Activated CD4-positive, alpha-beta T cell treated with anti-CD3 and anti-CD28 coated beads for 36 hours (primary cell): Measurements from ENCODE around the gene SCART1. TPM values are rescaled to one million over a fixed set of nuclear protein-coding genes. Genes with fewer than 3 reads are reported as not detected.

Source experiments
- ATAC-seq: fragments of 200-7000 bp; cut with Tn5 transposase; one replicate; pipeline ENCODE4 v1.10.0; 2021; ENCODE audit warnings: mild to moderate bottlenecking, moderate library complexity
- CTCF ChIA-PET: fragments of 350-600 bp; sonication (Branson Sonifier 250); formaldehyde crosslinking; loops from one replicate; lab custom pipeline; 2021; ENCODE audit warnings: antibody characterized with exemption; lab: Charles Lee
- POLR2A ChIA-PET: fragments of 350-600 bp; sonication (Branson Sonifier 250); formaldehyde crosslinking; loops from one replicate; lab custom pipeline; 2021; ENCODE audit warnings: antibody characterized with exemption, inconsistent platforms; lab: Charles Lee
- DNase-seq: peaks from one replicate; pipeline ENCODE4 v3.0.0-alpha.2; 2020
- H3K27ac Mint-ChIP-seq: one replicate; pipeline ENCODE4 v1.8.0; 2021; ENCODE audit warnings: mixed read lengths
- H3K27me3 Mint-ChIP-seq: one replicate; pipeline ENCODE4 v1.8.0; 2021; ENCODE audit warnings: mixed read lengths
- H3K36me3 Mint-ChIP-seq: one replicate; pipeline ENCODE4 v1.8.0; 2021; ENCODE audit warnings: low read depth, mixed read lengths
- H3K4me1 Mint-ChIP-seq: one replicate; pipeline ENCODE4 v1.8.0; 2021; ENCODE audit warnings: mixed read lengths
- H3K4me3 Mint-ChIP-seq: one replicate; pipeline ENCODE4 v1.8.0; 2021; ENCODE audit warnings: mild to moderate bottlenecking, moderate library complexity, mixed read lengths
- H3K9me3 Mint-ChIP-seq: one replicate; pipeline ENCODE4 v1.8.0; 2021; ENCODE audit warnings: low read depth, mixed read lengths
- intact Hi-C, 2 experiments: fragments of 100-400 bp; cut with DNase I in 1 of 2; cut with micrococcal nuclease in 1 of 2; formaldehyde crosslinking; loops; one replicate each; pipeline versions ENCODE4 v1.14.2 to v1.15.1; 2022 to 2024; cut with DNase I, micrococcal nuclease
- total RNA-seq, 2 experiments: library from RNA; stranded (reverse); gene quantifications; one replicate each; pipeline ENCODE4 v1.2.3, GENCODE V29; 2021

SCART1 gene
- total RNA-seq, 2 experiments from 2014 or later, result 1.4 to 1.7 TPM

- Mint-ChIP-seq H3K27me3 (no peaks in the 10 kb centered on the region), H3K4me3 (no peak overlapping the region), H3K9me3 (no peaks in the 10 kb centered on the region), H3K36me3 (no peaks in the 10 kb centered on the region), H3K27ac (no peak overlapping the region), H3K4me1 (no peaks in the 10 kb centered on the region)
- ChIA-PET CTCF (no interaction called here), POLR2A (no interaction called here)
- DNase-seq, result no peak
- ATAC-seq, result no peak
- intact Hi-C loops, result no loop called here
Measured at GRCh38 chr10:133458710-133459453, 5.1 kb downstream of the SCART1 start.

GRCh38 chr10:133459454-133460207, 5.9 kb downstream of the SCART1 start:
- no peaks in the 10 kb centered on the region for H3K36me3 Mint-ChIP-seq
- CTCF ChIA-PET, result no interaction called here
- no peaks in the 10 kb centered on the region for H3K27me3 Mint-ChIP-seq
- no peak overlapping the region for H3K4me3 Mint-ChIP-seq
- intact Hi-C loops, result no loop called here
- POLR2A ChIA-PET, result no interaction called here
- DNase-seq (no peak), ATAC-seq (no peak)
- no peaks in the 10 kb centered on the region for H3K9me3 Mint-ChIP-seq
- H3K27ac Mint-ChIP-seq, result no peak overlapping the region
- no peaks in the 10 kb centered on the region for H3K4me1 Mint-ChIP-seq

- Mint-ChIP-seq H3K27me3 (no peaks in the 10 kb centered on the region), H3K4me3 (no peak overlapping the region), H3K27ac (no peak overlapping the region), H3K36me3 (no peaks in the 10 kb centered on the region), H3K4me1 (no peaks in the 10 kb centered on the region), H3K9me3 (no peaks in the 10 kb centered on the region)
- DNase-seq, result no peak
- ChIA-PET POLR2A (no interaction called here), CTCF (interaction anchor here (0.7 kb wide), 1 partner anchor 314 kb away, joined by 3 read pairs; no protein-coding TSS in a partner anchor)
- ATAC-seq, result no peak
- intact Hi-C loops, result no loop called here
Measured at GRCh38 chr10:133460208-133460769, 6.5 kb downstream of the SCART1 start.

- ChIA-PET POLR2A (no interaction called here), CTCF (interaction anchor here (0.7 kb wide), 1 partner anchor 315 kb away, joined by 3 read pairs; no protein-coding TSS in a partner anchor)
- Mint-ChIP-seq H3K27ac (no peak overlapping the region), H3K4me1 (no peaks in the 10 kb centered on the region), H3K4me3 (no peak overlapping the region), H3K36me3 (no peaks in the 10 kb centered on the region), H3K27me3 (no peaks in the 10 kb centered on the region), H3K9me3 (no peaks in the 10 kb centered on the region)
- DNase-seq, result no peak
- ATAC-seq, result no peak
- intact Hi-C loops, result no loop called here
Measured at GRCh38 chr10:133461027-133461426, 7.3 kb downstream of the SCART1 start.

- H3K4me1 Mint-ChIP-seq, result no peaks in the 10 kb centered on the region
- H3K27me3 Mint-ChIP-seq, result no peaks in the 10 kb centered on the region
- H3K36me3 Mint-ChIP-seq, result no peaks in the 10 kb centered on the region
- ATAC-seq (no peak), DNase-seq (no peak)
- intact Hi-C loops, result no loop called here
- H3K9me3 Mint-ChIP-seq, result no peaks in the 10 kb centered on the region
- H3K4me3 Mint-ChIP-seq, result no peak overlapping the region
- ChIA-PET CTCF (no interaction called here), POLR2A (no interaction called here)
- no peak overlapping the region for H3K27ac Mint-ChIP-seq
Measured at GRCh38 chr10:133461841-133462240, 8.1 kb downstream of the SCART1 start.

DNA sequence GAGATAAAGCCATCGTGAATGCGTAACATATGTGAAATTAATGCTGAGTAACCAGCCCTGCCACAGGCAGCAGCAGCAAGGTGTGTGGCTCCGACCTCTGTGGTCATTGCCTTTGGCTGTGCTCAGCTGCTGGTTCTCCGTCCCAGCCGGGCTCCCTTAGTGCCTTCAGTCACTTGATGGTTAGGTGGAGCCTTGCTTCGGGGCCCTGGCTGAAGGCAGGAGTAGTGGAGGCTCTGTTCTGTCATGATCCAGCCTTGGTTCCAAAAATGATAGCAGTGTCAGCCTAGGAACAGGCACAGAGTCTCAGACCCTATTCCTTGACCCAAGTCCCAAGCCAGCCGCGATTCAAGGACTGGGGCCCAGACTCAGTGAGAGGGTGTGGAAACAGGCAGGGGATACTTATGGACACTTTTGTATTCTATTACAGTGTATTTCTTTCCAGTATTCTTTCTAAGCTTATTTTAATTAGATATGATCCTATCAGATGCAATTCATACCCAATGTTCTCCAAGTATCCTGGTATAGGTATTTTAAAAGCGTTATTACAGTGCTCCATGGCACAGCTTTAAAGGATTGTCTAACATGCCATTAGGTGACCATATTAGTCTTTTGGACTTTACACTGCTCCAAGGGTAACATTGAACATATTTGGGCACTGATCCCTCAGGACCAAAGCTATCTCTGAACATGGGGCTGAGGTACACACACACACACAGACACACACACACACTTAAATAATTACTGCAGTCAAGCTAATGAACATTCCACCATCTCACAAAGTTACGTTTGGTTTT, 9.0 kb downstream of the SCART1 start:
- no peak overlapping the region for H3K4me3 Mint-ChIP-seq
- no peaks in the 10 kb centered on the region for H3K4me1 Mint-ChIP-seq
- H3K27me3 Mint-ChIP-seq, result no peaks in the 10 kb centered on the region
- no peak overlapping the region for H3K27ac Mint-ChIP-seq
- intact Hi-C loops, result no loop called here
- POLR2A ChIA-PET, result no interaction called here
- no peaks in the 10 kb centered on the region for H3K9me3 Mint-ChIP-seq
- ATAC-seq (no peak), DNase-seq (no peak)
- H3K36me3 Mint-ChIP-seq, result peaks cover 5% of the 10 kb centered on the region
- CTCF ChIA-PET, result no interaction called here

GRCh38 chr10:133464582-133465031, 10.9 kb downstream of the SCART1 start:
- ATAC-seq (no peak), DNase-seq (no peak)
- intact Hi-C loops, result no loop called here
- H3K27ac Mint-ChIP-seq, result no peak overlapping the region
- H3K9me3 Mint-ChIP-seq, result no peaks in the 10 kb centered on the region
- H3K4me1 Mint-ChIP-seq, result no peaks in the 10 kb centered on the region
- POLR2A ChIA-PET, result no interaction called here
- no peaks in the 10 kb centered on the region for H3K27me3 Mint-ChIP-seq
- CTCF ChIA-PET, result interaction anchor here (0.6 kb wide), 1 partner anchor 1495 kb away, joined by 3 read pairs; no protein-coding TSS in a partner anchor
- no peak overlapping the region for H3K4me3 Mint-ChIP-seq
- H3K36me3 Mint-ChIP-seq, result peaks cover 12% of the 10 kb centered on the region

DNA sequence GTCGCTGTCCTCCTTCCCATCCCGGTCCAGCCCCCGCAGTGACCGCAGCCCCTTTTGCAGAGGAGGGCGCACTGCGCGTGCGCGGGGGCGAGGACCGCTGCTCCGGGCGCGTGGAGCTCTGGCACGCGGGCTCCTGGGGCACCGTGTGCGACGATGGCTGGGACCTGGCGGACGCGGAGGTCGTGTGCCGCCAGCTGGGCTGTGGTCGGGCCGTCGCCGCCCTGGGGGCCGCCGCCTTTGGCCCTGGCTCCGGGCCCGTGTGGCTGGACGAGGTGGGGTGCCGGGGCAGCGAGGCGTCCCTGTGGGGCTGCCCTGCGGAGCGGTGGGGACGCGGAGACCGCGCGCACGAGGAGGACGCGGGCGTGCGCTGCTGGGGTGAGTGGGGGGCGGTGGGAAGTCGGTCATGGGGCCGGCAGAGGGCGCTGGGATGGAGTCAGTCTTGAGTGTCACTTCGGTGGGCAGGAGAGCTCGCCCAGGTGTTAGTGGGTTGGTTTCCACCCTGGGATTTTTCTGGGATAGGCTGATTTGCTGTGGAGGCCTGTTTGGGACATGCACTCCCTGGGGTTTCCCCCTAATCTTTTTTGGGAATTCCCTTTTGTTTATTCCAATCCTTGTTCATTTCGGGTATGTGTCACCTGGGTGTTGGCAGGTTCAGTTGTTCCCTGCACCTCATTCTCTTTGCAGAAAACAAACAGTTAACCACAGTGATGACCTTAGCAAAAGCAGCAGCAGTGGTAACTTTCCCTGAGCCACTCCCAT, 11.6 kb downstream of the SCART1 start:
- ChIA-PET CTCF (no interaction called here), POLR2A (no interaction called here)
- Mint-ChIP-seq H3K9me3 (no peaks in the 10 kb centered on the region), H3K27ac (no peak overlapping the region), H3K27me3 (no peaks in the 10 kb centered on the region), H3K4me1 (no peaks in the 10 kb centered on the region), H3K36me3 (peaks cover 12% of the 10 kb centered on the region), H3K4me3 (no peak overlapping the region)
- intact Hi-C loops, result no loop called here
- DNase-seq (no peak), ATAC-seq (no peak)

GRCh38 chr10:133465950-133466474, 12.3 kb downstream of the SCART1 start:
- no peak overlapping the region for H3K4me3 Mint-ChIP-seq
- H3K36me3 Mint-ChIP-seq, result peaks cover 12% of the 10 kb centered on the region
- no peaks in the 10 kb centered on the region for H3K9me3 Mint-ChIP-seq
- DNase-seq (no peak), ATAC-seq (no peak)
- no peak overlapping the region for H3K27ac Mint-ChIP-seq
- intact Hi-C loops, result no loop called here
- POLR2A ChIA-PET, result no interaction called here
- CTCF ChIA-PET, result no interaction called here
- H3K4me1 Mint-ChIP-seq, result no peaks in the 10 kb centered on the region
- H3K27me3 Mint-ChIP-seq, result no peaks in the 10 kb centered on the region

GRCh38 chr10:133466683-133467275, 13.0 kb downstream of the SCART1 start:
- peaks cover 12% of the 10 kb centered on the region for H3K36me3 Mint-ChIP-seq
- ATAC-seq, result no peak
- H3K4me3 Mint-ChIP-seq, result no peak overlapping the region
- no peaks in the 10 kb centered on the region for H3K27me3 Mint-ChIP-seq
- CTCF ChIA-PET, result interaction anchor here (0.9 kb wide), 1 partner anchor 19 kb away, joined by 4 read pairs; no protein-coding TSS in a partner anchor
- POLR2A ChIA-PET, result no interaction called here
- H3K9me3 Mint-ChIP-seq, result no peaks in the 10 kb centered on the region
- H3K27ac Mint-ChIP-seq, result no peak overlapping the region
- H3K4me1 Mint-ChIP-seq, result no peaks in the 10 kb centered on the region
- DNase-seq, result no peak
- intact Hi-C loops, result no loop called here
